ENCODE measurements around the gene TNFRSF4.

- TF ChIP-seq, protein P1, sequence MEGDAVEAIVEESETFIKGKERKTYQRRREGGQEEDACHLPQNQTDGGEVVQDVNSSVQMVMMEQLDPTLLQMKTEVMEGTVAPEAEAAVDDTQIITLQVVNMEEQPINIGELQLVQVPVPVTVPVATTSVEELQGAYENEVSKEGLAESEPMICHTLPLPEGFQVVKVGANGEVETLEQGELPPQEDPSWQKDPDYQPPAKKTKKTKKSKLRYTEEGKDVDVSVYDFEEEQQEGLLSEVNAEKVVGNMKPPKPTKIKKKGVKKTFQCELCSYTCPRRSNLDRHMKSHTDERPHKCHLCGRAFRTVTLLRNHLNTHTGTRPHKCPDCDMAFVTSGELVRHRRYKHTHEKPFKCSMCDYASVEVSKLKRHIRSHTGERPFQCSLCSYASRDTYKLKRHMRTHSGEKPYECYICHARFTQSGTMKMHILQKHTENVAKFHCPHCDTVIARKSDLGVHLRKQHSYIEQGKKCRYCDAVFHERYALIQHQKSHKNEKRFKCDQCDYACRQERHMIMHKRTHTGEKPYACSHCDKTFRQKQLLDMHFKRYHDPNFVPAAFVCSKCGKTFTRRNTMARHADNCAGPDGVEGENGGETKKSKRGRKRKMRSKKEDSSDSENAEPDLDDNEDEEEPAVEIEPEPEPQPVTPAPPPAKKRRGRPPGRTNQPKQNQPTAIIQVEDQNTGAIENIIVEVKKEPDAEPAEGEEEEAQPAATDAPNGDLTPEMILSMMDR (IDR thresholded peaks at IDR 0.05): no peak
- TF ChIP-seq EZH2phosphoT487 (IDR thresholded peaks at IDR 0.05): no peak
Observed at GRCh38 chr1:1215080-1215676, 1.2 kb upstream of the TNFRSF4 start.
